Measurements from ENCODE around the gene HYDIN. TPM values are rescaled to one million over a fixed set of nuclear protein-coding genes. Genes with fewer than 3 reads are reported as not detected.

The HYDIN gene
- polyA plus RNA-seq, 2 of the 4 experiments (the other 2 are of a cell fraction), result 0.23 to 0.41 TPM

DNA sequence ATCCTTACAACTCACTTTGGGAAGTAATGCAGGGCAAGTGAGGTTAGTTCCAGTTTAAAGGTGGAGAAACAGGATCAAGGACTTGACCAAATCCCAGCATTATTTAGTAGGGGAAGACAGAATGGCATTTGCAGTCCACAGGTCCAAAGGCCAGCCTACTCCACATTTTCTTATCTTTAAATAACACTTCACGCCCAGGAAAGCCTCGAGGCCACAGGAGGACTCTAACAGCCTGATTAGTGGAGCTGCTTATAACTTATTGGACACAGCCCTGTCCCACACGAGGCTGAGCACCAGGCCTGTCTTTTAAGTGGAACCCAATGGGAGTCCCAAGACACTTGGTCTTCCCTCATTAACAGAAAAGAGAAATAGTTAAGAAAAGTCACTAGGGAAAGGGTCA lies 12.1 kb upstream of the HYDIN start (continued):
- TF ChIP-seq, protein P1, sequence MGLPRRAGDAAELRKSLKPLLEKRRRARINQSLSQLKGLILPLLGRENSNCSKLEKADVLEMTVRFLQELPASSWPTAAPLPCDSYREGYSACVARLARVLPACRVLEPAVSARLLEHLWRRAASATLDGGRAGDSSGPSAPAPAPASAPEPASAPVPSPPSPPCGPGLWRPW (IDR thresholded peaks at IDR 0.05), result no peak
- TF ChIP-seq, protein P2, sequence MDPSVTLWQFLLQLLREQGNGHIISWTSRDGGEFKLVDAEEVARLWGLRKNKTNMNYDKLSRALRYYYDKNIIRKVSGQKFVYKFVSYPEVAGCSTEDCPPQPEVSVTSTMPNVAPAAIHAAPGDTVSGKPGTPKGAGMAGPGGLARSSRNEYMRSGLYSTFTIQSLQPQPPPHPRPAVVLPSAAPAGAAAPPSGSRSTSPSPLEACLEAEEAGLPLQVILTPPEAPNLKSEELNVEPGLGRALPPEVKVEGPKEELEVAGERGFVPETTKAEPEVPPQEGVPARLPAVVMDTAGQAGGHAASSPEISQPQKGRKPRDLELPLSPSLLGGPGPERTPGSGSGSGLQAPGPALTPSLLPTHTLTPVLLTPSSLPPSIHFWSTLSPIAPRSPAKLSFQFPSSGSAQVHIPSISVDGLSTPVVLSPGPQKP (IDR thresholded peaks at IDR 0.05; ENCODE audit: low read depth, low read length), result no peak

DNA sequence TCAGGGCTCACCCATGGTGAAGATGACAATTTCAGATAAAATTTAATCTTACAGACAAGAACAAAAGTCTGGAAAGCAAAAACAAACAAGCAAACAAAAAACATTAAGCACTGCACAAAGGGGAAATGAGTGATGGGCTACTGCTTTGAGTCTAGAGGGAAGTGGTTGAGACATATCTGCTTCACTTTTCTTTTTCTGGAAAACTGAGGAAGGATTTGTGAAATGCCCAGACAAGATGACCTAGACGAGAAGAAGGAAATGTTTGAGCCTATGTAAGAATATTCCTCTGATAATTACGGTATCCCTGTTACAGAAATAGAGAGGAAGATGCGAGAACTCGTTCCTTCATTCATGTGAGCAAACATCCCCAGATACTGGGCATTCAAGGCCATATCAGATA lies 11.5 kb upstream of the HYDIN start:
- no peaks in the 10 kb centered on the region for H3K9me3 ChIP-seq
- ChIA-PET CTCF (no interaction called here), POLR2A (no interaction called here)
- FAIRE-seq (no peak), DNase-seq (ENCODE audit: low read depth in 1 of 2, low spot score in 1 of 2) (no peak), ATAC-seq (no peak)
- no peak overlapping the region for H3K4me3 ChIP-seq
- no peak for TF ChIP-seq EHF (CRISPR knock-in tag; IDR thresholded peaks at IDR 0.05)
- TF ChIP-seq ZC3H11A (IDR thresholded peaks at IDR 0.05), result no peak
- TF ChIP-seq FOSL2 (IDR thresholded peaks at IDR 0.05), result no peak
- TF ChIP-seq FOSL2 (CRISPR knock-in tag; IDR thresholded peaks at IDR 0.05), result no peak
- TF ChIP-seq POLR2A (IDR thresholded peaks at IDR 0.05; ENCODE audit: low read length), result no peak
- TF ChIP-seq, protein P3, sequence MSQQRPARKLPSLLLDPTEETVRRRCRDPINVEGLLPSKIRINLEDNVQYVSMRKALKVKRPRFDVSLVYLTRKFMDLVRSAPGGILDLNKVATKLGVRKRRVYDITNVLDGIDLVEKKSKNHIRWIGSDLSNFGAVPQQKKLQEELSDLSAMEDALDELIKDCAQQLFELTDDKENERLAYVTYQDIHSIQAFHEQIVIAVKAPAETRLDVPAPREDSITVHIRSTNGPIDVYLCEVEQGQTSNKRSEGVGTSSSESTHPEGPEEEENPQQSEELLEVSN (IDR thresholded peaks at IDR 0.05; ENCODE audit: borderline replicate concordance, low read depth), result no peak
- TF ChIP-seq GATA3 (IDR thresholded peaks at IDR 0.05; ENCODE audit: borderline replicate concordance), result no peak
- TF ChIP-seq KDM1A (IDR thresholded peaks at IDR 0.05; ENCODE audit: low read depth), result no peak
- no peak for TF ChIP-seq RFX5 (IDR thresholded peaks at IDR 0.05)
- no peak for TF ChIP-seq CBX8 (IDR thresholded peaks at IDR 0.05)
- TF ChIP-seq KDM5A (IDR thresholded peaks at IDR 0.05), result no peak
- TF ChIP-seq ZFP36 (IDR thresholded peaks at IDR 0.05; ENCODE audit: borderline replicate concordance, partially characterized antibody), result no peak
- TF ChIP-seq FOXS1 (CRISPR knock-in tag; IDR thresholded peaks at IDR 0.05), result no peak
- TF ChIP-seq EP300 (IDR thresholded peaks at IDR 0.05), result no peak
- TF ChIP-seq FOSB (CRISPR knock-in tag; IDR thresholded peaks at IDR 0.05), result no peak
- H3K4me2 ChIP-seq, result no peak overlapping the region
- no peaks in the 10 kb centered on the region for H3K4me1 ChIP-seq
- H3K27ac ChIP-seq, result no peak overlapping the region
- 16% methylated on average over 4 of the region's 4 CpGs for WGBS (ENCODE audit: missing lambda C conversion rate)

DNA sequence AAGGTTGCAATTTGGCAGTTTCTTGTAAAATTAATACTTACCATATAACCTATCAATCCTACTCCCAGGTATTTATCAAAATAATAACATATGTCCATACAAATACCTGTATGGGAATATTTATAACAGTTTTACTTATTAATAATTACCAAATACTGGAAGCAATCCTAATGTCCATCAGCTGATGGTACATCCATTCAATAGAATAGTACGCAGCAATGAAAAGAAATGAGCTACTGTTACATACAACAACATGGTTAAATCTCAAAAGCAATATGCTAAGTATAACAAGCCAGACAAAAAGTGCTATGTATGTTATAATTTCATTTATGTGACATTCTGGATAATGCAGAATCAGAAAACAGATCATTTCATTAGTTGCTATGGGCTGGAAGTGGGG lies 1.2 kb downstream of the HYDIN start:
- ChIA-PET CTCF (no interaction called here), POLR2A (no interaction called here)
- Histone ChIP-seq H3K4me3 (no peak overlapping the region), H3K9me3 (peaks cover 12% of the 10 kb centered on the region; the same call in 2 of the 3 replicates), H3K4me1 (no peaks in the 10 kb centered on the region), H3K27ac (no peak overlapping the region), H3K4me2 (no peak overlapping the region)
- DNase-seq (ENCODE audit: low read depth in 1 of 2, low spot score in 1 of 2) (no peak), FAIRE-seq (no peak), ATAC-seq (no peak)
- WGBS (ENCODE audit: missing lambda C conversion rate), result 23% methylated on average over 1 of the region's 1 CpG
- no peak for TF ChIP-seq MYC (IDR thresholded peaks at IDR 0.05; ENCODE audit: borderline replicate concordance, low read length)
- TF ChIP-seq EHMT2 (IDR thresholded peaks at IDR 0.05; ENCODE audit: low read depth), result no peak
- no peak for TF ChIP-seq KDM5A (IDR thresholded peaks at IDR 0.05)
- TF ChIP-seq ZFP36 (IDR thresholded peaks at IDR 0.05; ENCODE audit: borderline replicate concordance, partially characterized antibody), result no peak
- TF ChIP-seq, protein P2 (IDR thresholded peaks at IDR 0.05; ENCODE audit: low read depth, low read length), result no peak
- TF ChIP-seq SMC3 (IDR thresholded peaks at IDR 0.05), result no peak
- TF ChIP-seq ZC3H11A (IDR thresholded peaks at IDR 0.05), result no peak
- TF ChIP-seq, protein P3 (IDR thresholded peaks at IDR 0.05; ENCODE audit: borderline replicate concordance, low read depth), result no peak
- no peak for TF ChIP-seq HOXA7 (CRISPR knock-in tag; IDR thresholded peaks at IDR 0.05)
- TF ChIP-seq, protein P4, sequence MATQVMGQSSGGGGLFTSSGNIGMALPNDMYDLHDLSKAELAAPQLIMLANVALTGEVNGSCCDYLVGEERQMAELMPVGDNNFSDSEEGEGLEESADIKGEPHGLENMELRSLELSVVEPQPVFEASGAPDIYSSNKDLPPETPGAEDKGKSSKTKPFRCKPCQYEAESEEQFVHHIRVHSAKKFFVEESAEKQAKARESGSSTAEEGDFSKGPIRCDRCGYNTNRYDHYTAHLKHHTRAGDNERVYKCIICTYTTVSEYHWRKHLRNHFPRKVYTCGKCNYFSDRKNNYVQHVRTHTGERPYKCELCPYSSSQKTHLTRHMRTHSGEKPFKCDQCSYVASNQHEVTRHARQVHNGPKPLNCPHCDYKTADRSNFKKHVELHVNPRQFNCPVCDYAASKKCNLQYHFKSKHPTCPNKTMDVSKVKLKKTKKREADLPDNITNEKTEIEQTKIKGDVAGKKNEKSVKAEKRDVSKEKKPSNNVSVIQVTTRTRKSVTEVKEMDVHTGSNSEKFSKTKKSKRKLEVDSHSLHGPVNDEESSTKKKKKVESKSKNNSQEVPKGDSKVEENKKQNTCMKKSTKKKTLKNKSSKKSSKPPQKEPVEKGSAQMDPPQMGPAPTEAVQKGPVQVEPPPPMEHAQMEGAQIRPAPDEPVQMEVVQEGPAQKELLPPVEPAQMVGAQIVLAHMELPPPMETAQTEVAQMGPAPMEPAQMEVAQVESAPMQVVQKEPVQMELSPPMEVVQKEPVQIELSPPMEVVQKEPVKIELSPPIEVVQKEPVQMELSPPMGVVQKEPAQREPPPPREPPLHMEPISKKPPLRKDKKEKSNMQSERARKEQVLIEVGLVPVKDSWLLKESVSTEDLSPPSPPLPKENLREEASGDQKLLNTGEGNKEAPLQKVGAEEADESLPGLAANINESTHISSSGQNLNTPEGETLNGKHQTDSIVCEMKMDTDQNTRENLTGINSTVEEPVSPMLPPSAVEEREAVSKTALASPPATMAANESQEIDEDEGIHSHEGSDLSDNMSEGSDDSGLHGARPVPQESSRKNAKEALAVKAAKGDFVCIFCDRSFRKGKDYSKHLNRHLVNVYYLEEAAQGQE (IDR thresholded peaks at IDR 0.05), result no peak
- TF ChIP-seq TP53 (CRISPR knock-in tag; IDR thresholded peaks at IDR 0.05), result no peak
- no peak for TF ChIP-seq CHD4 (IDR thresholded peaks at IDR 0.05; ENCODE audit: borderline replicate concordance)
- no peak for TF ChIP-seq HDAC2 (IDR thresholded peaks at IDR 0.05)
- TF ChIP-seq, protein P5, sequence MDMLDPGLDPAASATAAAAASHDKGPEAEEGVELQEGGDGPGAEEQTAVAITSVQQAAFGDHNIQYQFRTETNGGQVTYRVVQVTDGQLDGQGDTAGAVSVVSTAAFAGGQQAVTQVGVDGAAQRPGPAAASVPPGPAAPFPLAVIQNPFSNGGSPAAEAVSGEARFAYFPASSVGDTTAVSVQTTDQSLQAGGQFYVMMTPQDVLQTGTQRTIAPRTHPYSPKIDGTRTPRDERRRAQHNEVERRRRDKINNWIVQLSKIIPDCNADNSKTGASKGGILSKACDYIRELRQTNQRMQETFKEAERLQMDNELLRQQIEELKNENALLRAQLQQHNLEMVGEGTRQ (IDR thresholded peaks at IDR 0.05), result no peak

Data from A549 (cell line).